A673 (cell line): Measurements from ENCODE around the gene GNG5. TPM values are rescaled to one million over a fixed set of nuclear protein-coding genes. Genes with fewer than 3 reads are reported as not detected.

Experiments
- BruUV-seq: library from RNA; stranded (reverse); fragments of 400-500 nt; replicated peaks from 2 replicates; lab custom pipeline; 2021; lab: Mats Ljungman, UMichigan
- CTCF ChIA-PET: fragments of 300-600 bp; sonication (Branson Sonifier 250); formaldehyde crosslinking; loops from one replicate; lab custom pipeline; 2022; ENCODE audit warnings: antibody characterized with exemption; lab: Charles Lee
- POLR2A ChIA-PET: fragments of 300-600 bp; sonication (Branson Sonifier 250); formaldehyde crosslinking; loops from one replicate; lab custom pipeline; 2022; ENCODE audit warnings: antibody characterized with exemption; ENCODE audit not compliant: low non-redundant PET; lab: Charles Lee
- DNase-seq: peaks from one replicate; pipeline ENCODE4 v3.0.0-alpha.2; 2015; ENCODE audit warnings: low spot score
- H3K27ac ChIP-seq: fragments of 200-600 bp; sonication (generic); 2 replicates; pipeline ENCODE4 v1.5.1; 2016; ENCODE audit warnings: mixed run types, low read depth, mild to moderate bottlenecking, mixed read lengths, antibody characterized with exemption, low read length; ENCODE audit not compliant: poor library complexity, severe bottlenecking
- H3K27me3 ChIP-seq: fragments of 200-600 bp; sonication (generic); replicated peaks from 2 replicates; pipeline ENCODE4 v1.6.1; 2017; ENCODE audit warnings: mixed run types, low read depth, mild to moderate bottlenecking, mixed read lengths, antibody characterized with exemption, low read length; ENCODE audit not compliant: insufficient read depth, poor library complexity
- H3K36me3 ChIP-seq: fragments of 200-600 bp; sonication (generic); 2 replicates; pipeline ENCODE4 v1.6.1; 2016; ENCODE audit warnings: mixed run types, mild to moderate bottlenecking, mixed read lengths, antibody characterized with exemption, low read length; ENCODE audit not compliant: insufficient read depth, poor library complexity, severe bottlenecking
- H3K4me1 ChIP-seq: fragments of 200-600 bp; sonication (generic); 2 replicates; pipeline ENCODE4 v1.6.1; 2017; ENCODE audit warnings: mixed run types, mild to moderate bottlenecking, mixed read lengths, antibody characterized with exemption, low read length; ENCODE audit not compliant: insufficient read depth, poor library complexity, severe bottlenecking
- H3K4me3 ChIP-seq: fragments of 200-600 bp; sonication (generic); 2 replicates; pipeline ENCODE4 v1.5.1; 2016; ENCODE audit warnings: low read depth, mixed run types, mild to moderate bottlenecking, mixed read lengths, low read length; ENCODE audit not compliant: poor library complexity, severe bottlenecking
- H3K9me3 ChIP-seq: fragments of 200-600 bp; sonication (generic); 2 replicates; pipeline ENCODE4 v1.6.1; 2016; ENCODE audit warnings: mixed run types, low read depth, mild to moderate bottlenecking, mixed read lengths, antibody characterized with exemption, low read length; ENCODE audit not compliant: poor library complexity, severe bottlenecking
- CTCF ChIP-seq: fragments of 300-800, 200-600 bp; sonication (generic); conservative IDR thresholded peaks from 2 replicates; pipeline ENCODE4 v1.5.1; 2017; ENCODE audit warnings: low read depth, mild to moderate bottlenecking, antibody characterized with exemption, low read length, moderate library complexity, mixed read lengths
- EZH2 ChIP-seq: fragments of 200-600 bp; sonication (generic); IDR thresholded peaks from 2 replicates; pipeline ENCODE4 v1.6.1; 2017; ENCODE audit warnings: borderline replicate concordance, low read depth, mild to moderate bottlenecking, mixed read lengths, antibody characterized with exemption, low read length; ENCODE audit not compliant: poor library complexity, severe bottlenecking
- intact Hi-C: fragments of 100-400 bp; cut with micrococcal nuclease; formaldehyde crosslinking; loops from one replicate; pipeline ENCODE4 v1.10.0; 2022; ENCODE audit not compliant: unreplicated experiment
- total RNA-seq: library from RNA; stranded (reverse); gene quantifications from 2 replicates; pipeline ENCODE4 v1.2.3, GENCODE V29; 2021

The GNG5 gene
- total RNA-seq, 1 experiment from 2014 or later, result 119 TPM

DNA sequence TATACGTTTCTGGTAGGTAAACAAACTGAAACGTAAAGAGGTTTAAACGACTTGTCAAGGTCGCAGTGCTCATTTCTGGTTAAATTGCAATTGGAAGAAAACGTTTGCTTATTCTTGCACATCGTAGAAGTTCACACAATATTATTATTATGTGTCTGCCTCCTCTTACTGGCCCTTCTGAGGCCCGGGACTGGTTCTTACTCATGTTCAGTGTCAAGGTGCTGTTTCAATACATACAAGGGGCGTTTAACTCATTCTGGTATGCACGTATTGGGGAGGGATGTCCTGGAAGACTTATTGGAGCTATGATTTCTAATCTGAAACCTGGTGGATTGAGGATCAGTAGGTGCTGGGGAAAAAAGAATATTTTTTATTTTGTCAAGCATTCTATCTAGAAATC is 26.4 kb downstream of the GNG5 start:
- BruUV-seq, result no TSS peak
- TF ChIP-seq CTCF, result no peak
- no peak for TF ChIP-seq EZH2
- ChIA-PET CTCF (no interaction called here), POLR2A (no interaction called here)
- no peak for DNase-seq
- H3K27ac ChIP-seq, result no peak overlapping the region
- peaks cover 7% of the 10 kb centered on the region for H3K9me3 ChIP-seq
- peaks cover 7% of the 10 kb centered on the region for H3K27me3 ChIP-seq
- peaks cover 4% of the 10 kb centered on the region for H3K4me1 ChIP-seq
- H3K36me3 ChIP-seq, result peaks cover 30% of the 10 kb centered on the region
- intact Hi-C loops, result no loop called here
- peak overlapping the region; percentile 73 for H3K4me3 ChIP-seq

- no peak for TF ChIP-seq CTCF
- TF ChIP-seq EZH2, result no peak
- Histone ChIP-seq H3K36me3 (peaks cover 25% of the 10 kb centered on the region), H3K4me1 (peaks cover 4% of the 10 kb centered on the region), H3K4me3 (peak within 1 kb of the TSS; percentile 73), H3K27ac (peak within 1 kb of the TSS; percentile 87), H3K27me3 (peaks cover 15% of the 10 kb centered on the region), H3K9me3 (peaks cover 7% of the 10 kb centered on the region)
- POLR2A ChIA-PET, result interaction anchor here (0.6 kb wide), 2 partner anchors 21 to 457 kb away, joined by 3 read pairs; no protein-coding TSS in a partner anchor
- intact Hi-C loops, result no loop called here
- TSS peak; percentile 87 for BruUV-seq
- CTCF ChIA-PET, result no interaction called here
- DNase-seq, result peak; percentile 92
These were observed 27.2 kb downstream of the GNG5 start, which contains the start of gene RPF1 for GRCh38 chr1:84478876-84479868. TSS of gene RPF1 (plus strand) at chr1:84479266. CDS start at chr1:84479282, 16 bp downstream.

GRCh38 chr1:84476225-84476624 is 30.2 kb downstream of the GNG5 start:
- Histone ChIP-seq H3K4me1 (peaks cover 4% of the 10 kb centered on the region), H3K9me3 (peaks cover 7% of the 10 kb centered on the region), H3K27me3 (peaks cover 32% of the 10 kb centered on the region), H3K36me3 (peaks cover 1% of the 10 kb centered on the region), H3K27ac (no peak overlapping the region), H3K4me3 (no peak overlapping the region)
- BruUV-seq, result no TSS peak
- DNase-seq, result no peak
- CTCF ChIA-PET, result no interaction called here
- TF ChIP-seq EZH2 (no peak), CTCF (no peak)
- POLR2A ChIA-PET, result no interaction called here
- intact Hi-C loops, result no loop called here
